KMS-11 (cell line): ENCODE measurements around the gene RNF220.

Experiments
- H2AFZ ChIP-seq: fragments of 200-600 bp; sonication (generic); 2 replicates; pipeline ENCODE4 v1.6.1; 2016; ENCODE audit warnings: antibody characterized with exemption, mixed run types, low read depth
- H3K27ac ChIP-seq: fragments of 200-600 bp; sonication (generic); 2 replicates; pipeline ENCODE4 v1.6.1; 2016; ENCODE audit warnings: mild to moderate bottlenecking, mixed run types
- H3K27me3 ChIP-seq: fragments of 200-600 bp; sonication (generic); 2 replicates; pipeline ENCODE4 v1.6.1; 2017; ENCODE audit warnings: mild to moderate bottlenecking, low read depth, mixed run types, moderate library complexity; ENCODE audit not compliant: insufficient read depth
- H3K36me3 ChIP-seq: fragments of 200-600 bp; sonication (generic); 2 replicates; pipeline ENCODE4 v1.6.1; 2017; ENCODE audit warnings: mild to moderate bottlenecking, mixed run types; ENCODE audit not compliant: insufficient read depth
- H3K4me1 ChIP-seq: fragments of 200-600 bp; sonication (generic); 2 replicates; pipeline ENCODE4 v1.6.1; 2016; ENCODE audit warnings: mild to moderate bottlenecking, low read depth, mixed run types; ENCODE audit not compliant: poor library complexity, severe bottlenecking
- H3K4me2 ChIP-seq: fragments of 200-600 bp; sonication (generic); 2 replicates; pipeline ENCODE4 v1.7.0; 2016; ENCODE audit warnings: mild to moderate bottlenecking, mixed run types
- H3K4me3 ChIP-seq: fragments of 200-600 bp; sonication (generic); IDR thresholded peaks from 2 replicates; pipeline ENCODE4 v1.6.1; 2017; ENCODE audit warnings: low read depth, low read length, mixed read lengths; ENCODE audit not compliant: insufficient read depth
- H3K79me2 ChIP-seq: fragments of 200-600 bp; sonication (generic); 2 replicates; pipeline ENCODE4 v1.6.1; 2016; ENCODE audit warnings: low read depth, mixed run types; ENCODE audit not compliant: insufficient read depth
- H3K9ac ChIP-seq: fragments of 200-600 bp; sonication (generic); 2 replicates; pipeline ENCODE4 v1.6.1; 2016; ENCODE audit warnings: mild to moderate bottlenecking, mixed run types
- H4K20me1 ChIP-seq: fragments of 200-600 bp; sonication (generic); 2 replicates; pipeline ENCODE4 v1.6.1; 2016; ENCODE audit warnings: mild to moderate bottlenecking, mixed run types; ENCODE audit not compliant: insufficient read depth
- CTCF ChIP-seq: fragments of 200-600 bp; sonication (generic); conservative IDR thresholded peaks from 2 replicates; pipeline ENCODE4 v1.6.1; 2017; ENCODE audit warnings: low read depth, mild to moderate bottlenecking, antibody characterized with exemption, low read length, moderate library complexity, mixed read lengths

Gene RNF220

GRCh38 chr1:44675186-44675585 lies 270.1 kb downstream of the RNF220 start:
- peak overlapping the region; percentile 80 for H2AFZ ChIP-seq
- H3K27ac ChIP-seq = no peak overlapping the region

GRCh38 chr1:44676484-44677200 lies 271.6 kb downstream of the RNF220 start:
- H3K9ac ChIP-seq = no peak overlapping the region
- H3K4me2 ChIP-seq = no peak overlapping the region
- no peaks in the 10 kb centered on the region for H4K20me1 ChIP-seq
- no peak for TF ChIP-seq CTCF
- no peaks in the 10 kb centered on the region for H3K36me3 ChIP-seq
- H3K27me3 ChIP-seq = no peaks in the 10 kb centered on the region
- peaks cover 33% of the 10 kb centered on the region for H3K4me1 ChIP-seq
- H3K27ac ChIP-seq = no peak overlapping the region
- H3K4me3 ChIP-seq = no peak overlapping the region
- H2AFZ ChIP-seq = peak overlapping the region; percentile 12; the same call in 1 of the 2 replicates
- no peaks in the 10 kb centered on the region for H3K79me2 ChIP-seq

More at GRCh38 chr1:44675186-44675585, 270.1 kb downstream of the RNF220 start:
- H3K4me1 ChIP-seq = peaks cover 43% of the 10 kb centered on the region
- H3K9ac ChIP-seq = no peak overlapping the region
- TF ChIP-seq CTCF = no peak
- H3K79me2 ChIP-seq = no peaks in the 10 kb centered on the region
- no peaks in the 10 kb centered on the region for H3K36me3 ChIP-seq
- no peak overlapping the region for H3K4me3 ChIP-seq
- H4K20me1 ChIP-seq = no peaks in the 10 kb centered on the region
- H3K27me3 ChIP-seq = no peaks in the 10 kb centered on the region
- peak overlapping the region; percentile 7; the same call in 1 of the 2 replicates for H3K4me2 ChIP-seq

- Histone ChIP-seq H3K79me2 (no peaks in the 10 kb centered on the region), H3K4me1 (peaks cover 27% of the 10 kb centered on the region), H3K4me2 (no peak overlapping the region), H3K27ac (no peak overlapping the region), H2AFZ (no peak overlapping the region; the same call in 1 of the 2 replicates), H3K27me3 (no peaks in the 10 kb centered on the region), H3K9ac (no peak overlapping the region), H3K36me3 (no peaks in the 10 kb centered on the region), H3K4me3 (no peak overlapping the region), H4K20me1 (no peaks in the 10 kb centered on the region)
- peak; percentile 74 for TF ChIP-seq CTCF
Observed at GRCh38 chr1:44677201-44677766, 272.2 kb downstream of the RNF220 start.

GRCh38 chr1:44678120-44678519 lies 273.1 kb downstream of the RNF220 start:
- no peak overlapping the region for H3K9ac ChIP-seq
- no peak overlapping the region for H2AFZ ChIP-seq
- H4K20me1 ChIP-seq = no peaks in the 10 kb centered on the region
- H3K4me1 ChIP-seq = peaks cover 25% of the 10 kb centered on the region
- H3K27me3 ChIP-seq = no peaks in the 10 kb centered on the region
- H3K79me2 ChIP-seq = no peaks in the 10 kb centered on the region
- no peaks in the 10 kb centered on the region for H3K36me3 ChIP-seq
- no peak overlapping the region for H3K27ac ChIP-seq
- H3K4me2 ChIP-seq = no peak overlapping the region
- no peak overlapping the region for H3K4me3 ChIP-seq
- TF ChIP-seq CTCF = no peak
